Posterior vena cava (tissue), 2 donors: ENCODE measurements around the gene SH3PXD2B. TPM values are rescaled to one million over a fixed set of nuclear protein-coding genes. Genes with fewer than 3 reads are reported as not detected.
A peak's percentile ranks its signal among the peaks of the same experiment; 100 is the strongest.

Experiments
- DNase-seq: peaks from one replicate; pipeline ENCODE4 v3.0.0-alpha.2; 2020; ENCODE audit warnings: low spot score
- intact Hi-C, 2 donors: fragments of 100-400 bp; cut with DNase I; formaldehyde crosslinking; loops; one replicate each; pipeline versions ENCODE4 v1.14.1 to v1.14.2; 2022 to 2023
- total RNA-seq, 2 donors: library from RNA; stranded (reverse); fragmentation: NEBNext Ultra II Directional; extraction: Animal tissue kit (Norgen Biotek cat#: 25700); gene quantifications; one replicate each; pipeline ENCODE4 v1.2.1, GENCODE V29; 2021
- donor health status: DM: yes; HTN: yes; CAD: no.
- donor health status: DM: yes; HTN: yes; CAD: no.

Gene SH3PXD2B
- total RNA-seq, 2 donors from 2014 or later, result 85.2 to 114 TPM

GRCh38 chr5:172458976-172459782 is 4.9 kb upstream of the SH3PXD2B start:
- intact Hi-C loops, result loop anchor here in 1 of 2 donors (10.0 kb wide), 1 partner anchor 476 kb away; no protein-coding TSS in a partner anchor
- DNase-seq, result no peak

- intact Hi-C loops, result loop anchor here in 1 of 2 donors (10.0 kb wide), 1 partner anchor 479 kb away; no protein-coding TSS in a partner anchor
- no peak for DNase-seq
Observed at GRCh38 chr5:172456076-172456722, 1.9 kb upstream of the SH3PXD2B start.

- peak; percentile 87 for DNase-seq
- intact Hi-C loops, result loop anchor here in 1 of 2 donors (10.0 kb wide), 1 partner anchor 479 kb away; no protein-coding TSS in a partner anchor
Observed at GRCh38 chr5:172455511-172456061, 1.3 kb upstream of the SH3PXD2B start.

DNA sequence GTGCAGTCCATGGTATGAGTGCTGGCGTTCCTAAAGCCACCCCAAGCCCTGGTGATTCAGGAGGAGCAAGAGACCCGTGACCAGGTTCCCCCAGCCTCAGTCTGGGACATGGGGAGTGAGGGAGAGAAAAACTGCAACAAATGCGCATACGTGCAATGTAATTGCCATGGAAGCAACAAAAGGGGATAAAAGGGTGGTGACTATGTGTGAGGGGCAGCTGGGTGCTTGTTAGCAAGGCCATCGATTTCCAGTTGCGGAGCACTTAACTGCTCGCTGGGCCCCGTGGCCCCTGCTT is 709 bp upstream of the SH3PXD2B start:
- intact Hi-C loops, result loop anchor here in 1 of 2 donors (10.0 kb wide), 1 partner anchor 480 kb away; no protein-coding TSS in a partner anchor
- DNase-seq, result no peak

GRCh38 chr5:172453986-172454357 is 353 bp downstream of the SH3PXD2B start:
- intact Hi-C loops, result loop anchor here in 1 of 2 donors (5.0 to 10.0 kb wide), 2 partner anchors 37 to 481 kb away; no protein-coding TSS in a partner anchor
- DNase-seq, result peak; percentile 86

DNA sequence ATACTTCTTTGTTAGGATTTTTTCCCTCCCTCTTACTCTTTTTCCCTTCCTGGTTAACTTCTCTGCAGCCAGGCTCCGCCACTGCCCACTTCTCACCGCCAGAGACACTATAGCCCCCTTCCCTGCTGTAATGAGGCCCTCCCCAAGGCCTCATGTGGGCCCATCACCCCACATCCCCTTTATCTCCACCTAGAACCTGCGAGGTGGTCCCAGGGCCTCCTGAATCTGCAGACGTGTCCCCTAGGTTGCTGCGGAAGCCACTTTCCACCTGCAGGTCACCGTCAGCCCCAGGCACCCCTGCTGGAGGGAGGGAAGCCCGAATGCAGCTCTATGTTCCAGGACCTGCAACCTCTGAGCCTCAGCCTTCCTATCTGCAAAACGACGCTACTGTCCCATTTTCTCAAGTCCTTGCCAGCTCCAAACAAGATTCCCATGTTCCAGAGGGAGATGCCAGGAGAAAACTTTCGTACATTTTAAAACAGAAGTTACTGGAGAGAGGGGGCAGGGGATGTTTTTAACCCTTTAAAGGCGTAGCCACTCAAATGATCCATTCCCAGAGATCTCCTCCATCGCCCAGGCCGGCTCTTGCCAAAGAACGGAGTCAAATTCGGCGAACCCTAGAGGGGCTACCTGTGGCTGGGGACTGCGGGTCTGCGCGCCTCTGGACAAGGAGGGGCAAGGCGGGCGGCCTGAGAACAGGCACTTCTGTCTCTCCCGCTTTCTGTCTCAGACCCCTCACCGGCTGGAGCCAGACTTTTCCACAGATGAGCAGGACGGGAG is 929 bp downstream of the SH3PXD2B start:
- intact Hi-C loops, result loop anchor here in 1 of 2 donors (5.0 to 10.0 kb wide), 2 partner anchors 36 to 481 kb away; no protein-coding TSS in a partner anchor
- DNase-seq, result peak; percentile 83

DNA sequence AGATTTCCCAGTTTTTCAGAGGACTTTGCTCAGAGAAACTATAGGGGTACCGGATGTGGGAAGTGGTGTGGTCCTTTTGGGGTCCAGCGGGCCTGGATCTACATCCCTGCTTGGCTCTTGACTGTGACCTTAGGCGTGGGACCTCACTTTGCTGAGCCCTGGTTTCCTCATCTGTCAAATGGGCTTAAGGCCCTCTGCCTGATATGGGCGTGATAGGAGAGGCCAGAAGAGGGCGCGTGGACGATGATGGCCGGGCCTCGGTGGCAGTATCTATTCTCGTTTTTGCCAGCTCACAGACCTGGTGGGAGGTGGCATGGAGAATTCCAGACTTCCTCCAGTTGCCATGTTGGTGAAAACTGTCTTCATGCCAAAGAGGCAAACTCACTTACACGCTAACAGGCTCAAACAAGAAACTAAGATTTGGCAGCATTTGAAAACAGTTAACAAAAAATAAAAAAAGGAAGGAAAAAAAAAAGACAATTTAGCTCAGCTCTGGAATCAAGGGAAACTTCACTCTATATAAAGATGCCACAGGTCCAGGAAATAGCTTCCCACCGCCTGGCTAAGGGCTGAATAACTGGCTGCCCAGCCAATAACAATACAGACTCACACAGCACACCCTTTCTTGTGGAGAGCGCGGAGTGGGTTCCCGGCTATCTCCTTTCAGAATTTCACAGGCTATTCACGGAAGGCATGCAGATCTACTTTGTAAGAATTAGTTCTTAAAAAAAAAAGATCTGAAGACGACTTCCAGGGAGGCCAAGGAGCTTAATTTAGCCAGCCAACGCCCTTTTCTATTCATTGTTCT is 1.7 kb downstream of the SH3PXD2B start:
- intact Hi-C loops, result loop anchor here in 1 of 2 donors (5.0 to 10.0 kb wide), 2 partner anchors 35 to 482 kb away; no protein-coding TSS in a partner anchor
- peak; percentile 81 for DNase-seq

- DNase-seq, result peak; percentile 80
- intact Hi-C loops, result loop anchor here in 1 of 2 donors (5.0 to 10.0 kb wide), 2 partner anchors 34 to 483 kb away; no protein-coding TSS in a partner anchor
Observed at GRCh38 chr5:172451771-172452197, 2.5 kb downstream of the SH3PXD2B start.

DNA sequence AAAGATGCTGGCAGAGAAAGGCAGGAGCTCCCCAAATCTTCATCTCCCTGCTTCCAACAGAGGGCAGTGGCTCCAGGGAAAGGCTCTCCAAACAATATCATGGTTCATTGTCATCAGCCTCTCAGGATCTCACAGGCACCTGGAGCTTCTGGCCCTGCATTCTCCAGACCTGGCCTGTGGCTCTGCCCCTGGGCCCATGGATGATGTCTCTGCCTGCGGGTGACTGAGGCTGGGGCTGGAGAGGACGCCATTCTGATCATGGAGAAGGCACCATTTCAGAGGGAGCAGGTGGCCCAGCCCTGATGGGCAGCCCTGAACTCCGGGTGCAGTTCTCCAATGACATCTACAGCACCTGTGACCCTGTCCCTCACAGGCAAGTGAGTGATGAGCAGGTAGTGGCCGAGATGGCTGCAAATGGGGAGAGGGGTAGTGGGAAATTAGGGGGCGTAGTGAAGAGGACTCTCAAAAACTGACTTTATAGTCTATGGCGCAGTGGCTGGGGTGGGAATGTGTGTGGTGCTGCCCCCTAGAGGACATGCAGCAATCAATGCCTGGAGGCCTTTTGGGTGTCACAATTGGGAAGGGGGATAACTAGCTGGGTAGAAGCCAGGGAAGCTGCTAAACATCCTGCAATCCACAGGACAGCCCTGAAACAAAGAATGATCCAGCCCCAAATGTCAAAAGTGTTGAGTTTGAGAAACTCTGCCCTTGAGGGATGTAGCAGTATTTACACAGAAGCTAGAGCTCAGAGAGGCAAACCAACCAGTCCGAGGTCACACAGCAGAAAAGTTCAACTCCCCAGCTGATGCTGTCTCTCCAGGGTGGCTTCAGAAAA is 3.2 kb downstream of the SH3PXD2B start:
- intact Hi-C loops, result loop anchor here in 1 of 2 donors (5.0 to 10.0 kb wide), 2 partner anchors 34 to 484 kb away; no protein-coding TSS in a partner anchor
- peak; percentile 75 for DNase-seq

DNA sequence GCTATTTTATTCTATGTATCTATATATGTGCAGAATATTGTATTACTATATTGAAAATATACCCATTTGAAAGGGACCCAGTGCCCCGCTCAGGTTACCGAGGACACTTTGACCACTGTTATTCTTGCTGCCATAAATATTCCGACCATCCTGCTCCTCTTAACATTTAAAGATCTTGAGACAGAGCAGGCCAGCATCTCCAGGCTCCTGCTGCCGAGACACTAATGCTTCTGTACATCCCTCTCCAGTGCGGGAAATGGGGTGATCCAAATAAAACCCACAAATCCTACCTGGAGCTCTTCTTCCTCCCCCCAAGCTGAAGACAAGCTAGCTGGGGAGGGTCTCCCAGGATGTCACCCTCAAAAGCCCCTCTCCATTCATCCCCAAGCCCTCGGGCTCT is 3.9 kb downstream of the SH3PXD2B start:
- no peak for DNase-seq

DNA sequence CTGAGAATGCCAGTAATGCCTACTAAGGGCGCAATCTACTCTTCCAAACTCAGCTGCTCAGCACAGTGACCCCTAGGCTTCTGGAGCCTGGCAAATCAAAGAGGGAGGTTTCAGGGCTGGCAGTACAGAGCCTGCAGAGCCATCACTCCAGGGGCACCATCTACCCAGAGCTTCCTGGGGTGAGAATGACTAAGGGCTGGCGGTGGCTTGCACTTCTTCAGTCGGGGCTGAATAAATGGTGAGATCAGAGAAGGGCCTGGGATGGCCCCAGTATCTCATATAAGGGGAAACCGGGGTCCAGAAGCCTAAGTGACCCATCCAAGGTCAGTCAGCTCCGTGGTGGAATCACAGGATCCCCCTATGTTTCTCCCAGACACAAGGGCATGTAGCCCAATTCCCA is 5.3 kb downstream of the SH3PXD2B start:
- no peak for DNase-seq
- intact Hi-C loops, result no loop called here

More for the DNA sequence above, 3.9 kb downstream of the SH3PXD2B start:
- intact Hi-C loops, result loop anchor here in 1 of 2 donors (5.0 to 10.0 kb wide), 2 partner anchors 33 to 484 kb away; no protein-coding TSS in a partner anchor

GRCh38 chr5:172447646-172448365 is 6.5 kb downstream of the SH3PXD2B start:
- intact Hi-C loops, result no loop called here
- no peak for DNase-seq

DNA sequence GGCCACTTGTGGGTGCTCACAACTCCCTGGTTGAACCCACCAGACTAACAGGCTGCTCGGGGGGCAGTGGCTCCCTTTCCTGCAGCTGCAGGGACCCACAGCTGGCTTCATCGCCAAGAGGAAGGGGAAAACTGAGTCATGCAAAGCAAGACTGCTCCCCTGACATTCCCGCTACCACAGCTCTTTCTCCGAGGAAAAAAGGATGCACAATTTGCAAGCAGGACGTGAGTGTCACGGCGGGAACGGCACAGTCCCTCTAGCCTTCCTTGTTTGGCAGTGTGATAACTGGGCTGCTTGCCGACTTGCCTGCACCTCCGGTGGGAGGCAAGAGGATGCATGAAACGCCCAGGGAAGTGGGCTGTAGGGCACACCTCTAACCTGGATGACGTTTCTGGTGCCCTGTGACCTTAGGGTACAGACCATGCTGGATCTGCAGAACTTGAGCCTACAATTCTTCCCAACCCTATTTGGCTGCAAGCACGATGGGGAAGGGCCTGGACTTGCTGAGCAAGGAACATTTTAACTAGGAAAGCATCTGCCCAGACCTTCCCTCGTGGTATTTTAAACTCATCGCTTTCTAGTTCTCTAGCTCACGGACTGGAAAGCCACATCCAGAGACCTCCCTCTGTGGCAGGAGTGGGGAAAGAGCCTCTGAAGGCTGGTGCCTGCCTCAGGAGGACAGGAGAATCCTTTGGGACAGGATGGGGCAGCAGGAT is 7.8 kb downstream of the SH3PXD2B start:
- DNase-seq, result peak; percentile 79
- intact Hi-C loops, result no loop called here

DNA sequence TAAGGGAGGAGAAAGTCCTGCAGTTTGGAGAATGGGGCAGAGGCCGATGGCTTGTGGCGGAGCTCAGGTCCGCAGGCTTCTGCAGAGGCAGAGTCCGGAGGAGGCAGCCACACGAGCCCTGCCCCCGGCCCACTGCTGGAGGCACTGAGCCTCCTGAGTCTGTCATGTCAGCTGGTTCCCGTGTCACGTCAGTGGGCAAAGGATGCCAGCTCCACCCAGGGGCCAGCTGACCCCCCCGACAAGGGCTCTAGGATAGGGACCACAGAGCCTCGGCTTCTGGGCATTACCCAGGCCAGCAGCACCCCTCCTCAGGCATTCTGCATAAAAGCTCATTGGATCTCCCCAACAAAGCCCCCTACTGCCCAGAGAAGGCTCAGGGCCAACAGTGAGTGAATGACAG is 8.5 kb downstream of the SH3PXD2B start:
- intact Hi-C loops, result no loop called here
- peak; percentile 80 for DNase-seq

- intact Hi-C loops, result loop anchor here in 1 of 2 donors (5.0 kb wide), 1 partner anchor 1033 kb away; no protein-coding TSS in a partner anchor
- DNase-seq, result peak; percentile 66
Observed at GRCh38 chr5:172444626-172445365, 9.5 kb downstream of the SH3PXD2B start.
